GM12801 (cell line): ENCODE measurements around the gene FZR1.

Source experiments
- TF ChIP-seq, protein P1 (sequence below): IDR thresholded peaks from one replicate; pipeline ENCODE4 v1.5.1; 2011; ENCODE audit warnings: control low read depth; ENCODE audit not compliant: insufficient read length; ENCODE audit errors: extremely low read depth

FZR1 gene

DNA sequence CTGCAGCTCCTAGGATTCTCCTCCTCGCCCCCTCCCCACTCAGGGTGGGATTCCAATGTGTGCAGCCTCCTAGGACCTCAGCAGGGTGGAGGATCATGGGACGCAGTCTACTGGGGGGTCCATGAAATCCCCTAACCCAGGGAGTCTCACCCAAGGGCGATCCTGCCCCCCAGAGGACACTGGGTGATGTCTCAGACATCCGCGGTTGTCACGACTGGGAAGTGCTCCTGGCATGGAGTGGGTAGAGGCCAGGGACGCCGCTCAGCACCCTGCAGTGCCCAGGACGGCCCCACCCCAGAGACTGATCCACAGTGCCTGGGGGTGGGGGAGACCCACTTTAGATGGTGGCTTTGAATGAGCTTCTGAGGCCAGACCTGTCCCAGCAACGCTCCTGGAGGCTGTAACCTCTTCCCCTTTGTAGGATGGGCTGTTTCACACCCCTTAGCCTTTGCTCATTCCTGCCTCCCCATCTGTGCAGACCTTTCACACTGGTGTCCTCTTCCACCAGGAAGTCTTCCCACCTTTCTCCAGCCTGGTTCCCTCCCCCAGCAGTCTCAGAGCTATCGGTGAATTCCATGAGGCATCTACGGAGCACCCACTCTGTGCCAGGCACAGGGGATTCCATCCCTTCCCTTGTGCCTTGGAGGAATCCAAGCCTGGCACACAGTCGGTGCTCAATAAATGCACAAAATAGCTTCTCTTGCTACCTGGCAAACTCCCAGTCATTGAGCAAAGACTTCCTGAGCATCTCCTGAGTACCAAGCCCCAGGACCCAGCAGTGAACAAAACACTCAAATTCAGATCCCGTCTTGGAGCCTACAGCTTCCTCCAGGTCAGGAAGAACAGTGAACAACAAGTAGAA is 36.2 kb upstream of the FZR1 start:
- TF ChIP-seq, protein P1, sequence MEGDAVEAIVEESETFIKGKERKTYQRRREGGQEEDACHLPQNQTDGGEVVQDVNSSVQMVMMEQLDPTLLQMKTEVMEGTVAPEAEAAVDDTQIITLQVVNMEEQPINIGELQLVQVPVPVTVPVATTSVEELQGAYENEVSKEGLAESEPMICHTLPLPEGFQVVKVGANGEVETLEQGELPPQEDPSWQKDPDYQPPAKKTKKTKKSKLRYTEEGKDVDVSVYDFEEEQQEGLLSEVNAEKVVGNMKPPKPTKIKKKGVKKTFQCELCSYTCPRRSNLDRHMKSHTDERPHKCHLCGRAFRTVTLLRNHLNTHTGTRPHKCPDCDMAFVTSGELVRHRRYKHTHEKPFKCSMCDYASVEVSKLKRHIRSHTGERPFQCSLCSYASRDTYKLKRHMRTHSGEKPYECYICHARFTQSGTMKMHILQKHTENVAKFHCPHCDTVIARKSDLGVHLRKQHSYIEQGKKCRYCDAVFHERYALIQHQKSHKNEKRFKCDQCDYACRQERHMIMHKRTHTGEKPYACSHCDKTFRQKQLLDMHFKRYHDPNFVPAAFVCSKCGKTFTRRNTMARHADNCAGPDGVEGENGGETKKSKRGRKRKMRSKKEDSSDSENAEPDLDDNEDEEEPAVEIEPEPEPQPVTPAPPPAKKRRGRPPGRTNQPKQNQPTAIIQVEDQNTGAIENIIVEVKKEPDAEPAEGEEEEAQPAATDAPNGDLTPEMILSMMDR: no peak

DNA sequence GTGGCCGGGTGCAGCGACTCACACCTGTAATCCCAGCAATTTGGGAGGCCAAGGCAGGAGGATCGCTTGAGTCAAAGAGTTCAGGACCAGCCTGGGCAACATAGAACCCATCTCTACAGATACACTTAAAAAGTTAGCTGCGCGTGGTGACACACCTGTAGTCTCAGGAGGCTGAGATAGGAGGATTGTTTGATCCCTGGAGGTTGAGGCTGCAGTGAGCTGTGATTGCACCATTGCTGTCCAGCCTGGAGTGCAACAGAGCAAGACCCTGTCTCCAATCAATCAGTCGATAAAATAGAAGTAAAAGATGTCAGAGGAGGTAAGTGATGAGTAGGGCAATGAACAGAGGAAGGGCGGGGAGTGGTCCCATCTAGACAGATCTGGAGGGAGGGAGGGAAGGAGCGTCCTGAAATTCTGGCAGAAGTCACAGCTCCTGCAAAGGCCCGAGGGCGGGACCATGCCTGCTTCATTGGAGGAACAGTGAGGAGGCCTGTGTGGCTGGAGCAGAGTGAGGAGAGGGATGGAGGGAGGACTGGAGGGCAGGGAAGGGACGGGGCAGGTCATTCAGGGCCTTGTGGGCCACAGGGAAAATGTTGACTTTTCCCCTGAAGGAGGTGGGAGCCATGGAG is 35.5 kb upstream of the FZR1 start:
- TF ChIP-seq, protein P1: no peak

DNA sequence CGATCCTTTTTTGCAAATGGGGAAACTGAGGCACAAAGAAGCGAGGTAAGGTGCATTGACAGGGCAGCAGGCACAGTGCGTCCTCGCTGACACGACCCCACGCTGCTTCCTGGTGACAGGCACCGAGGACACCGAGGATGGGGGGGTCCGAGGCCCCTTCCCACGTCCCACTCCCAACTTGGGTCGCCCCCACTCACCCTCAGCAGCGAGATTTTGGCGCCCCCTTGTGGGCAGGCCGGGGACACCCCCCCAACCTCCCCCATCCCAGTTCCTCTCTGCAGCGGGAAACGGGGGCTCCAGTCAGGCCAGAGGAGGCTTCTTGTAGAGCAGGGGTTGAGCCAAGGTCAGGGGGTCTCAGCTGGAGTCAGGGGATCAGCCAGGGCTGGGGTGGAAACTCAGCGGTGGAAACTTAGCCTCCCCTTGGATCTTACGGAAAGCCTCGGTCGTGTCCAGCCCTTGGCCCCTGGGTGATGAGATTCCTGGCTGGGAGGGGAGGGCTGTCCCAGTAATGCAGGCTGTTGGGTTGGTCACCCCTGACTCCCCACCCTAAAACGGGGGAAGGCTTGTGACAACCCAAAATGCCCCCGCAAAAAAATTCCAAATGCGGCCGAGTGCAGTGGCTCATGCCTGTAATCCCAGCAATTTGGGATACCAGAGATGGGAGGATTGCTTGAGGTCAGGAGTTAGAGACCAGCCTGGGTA is 34.0 kb upstream of the FZR1 start:
- TF ChIP-seq, protein P1: no peak

DNA sequence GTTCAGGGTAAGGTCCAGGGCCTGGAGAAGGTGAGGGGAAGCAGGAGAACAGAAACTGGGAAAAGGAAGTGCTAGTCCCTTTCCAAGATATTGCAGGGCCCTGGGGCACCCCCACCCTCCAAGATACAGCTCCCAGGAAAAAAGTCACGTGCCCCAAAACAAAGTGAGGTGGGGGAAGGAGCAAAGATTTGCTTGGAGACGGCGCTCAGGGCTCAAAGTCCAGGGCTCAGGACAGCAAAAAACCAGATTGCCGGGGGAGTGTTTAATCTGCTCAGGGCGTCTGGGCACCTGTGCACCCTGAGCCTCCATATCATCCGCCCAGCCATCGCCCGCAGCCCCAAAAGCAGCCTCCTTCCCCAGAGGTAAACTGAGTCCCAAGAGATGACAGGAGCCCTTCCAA is 32.1 kb upstream of the FZR1 start:
- TF ChIP-seq, protein P1: no peak

DNA sequence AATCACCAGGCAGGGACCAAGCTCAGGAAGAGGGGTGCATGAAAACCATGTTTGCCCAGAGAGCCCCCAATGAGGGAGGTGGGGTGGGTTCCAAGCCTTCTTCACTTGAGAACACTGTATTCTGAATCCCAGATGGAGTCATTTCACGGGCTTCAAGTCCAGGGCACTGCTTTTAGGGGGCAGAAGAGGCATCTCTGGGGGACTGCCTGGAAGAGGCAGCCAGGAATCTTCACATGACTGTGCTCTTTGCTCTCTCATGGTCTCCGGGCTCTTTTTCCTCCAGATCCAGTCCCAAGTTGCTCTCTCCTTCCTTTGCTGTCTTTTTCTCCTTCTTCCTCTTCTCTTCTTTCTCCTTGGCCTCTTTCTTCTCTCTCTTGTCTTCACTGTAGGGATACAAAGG is 31.5 kb upstream of the FZR1 start:
- TF ChIP-seq, protein P1: no peak

DNA sequence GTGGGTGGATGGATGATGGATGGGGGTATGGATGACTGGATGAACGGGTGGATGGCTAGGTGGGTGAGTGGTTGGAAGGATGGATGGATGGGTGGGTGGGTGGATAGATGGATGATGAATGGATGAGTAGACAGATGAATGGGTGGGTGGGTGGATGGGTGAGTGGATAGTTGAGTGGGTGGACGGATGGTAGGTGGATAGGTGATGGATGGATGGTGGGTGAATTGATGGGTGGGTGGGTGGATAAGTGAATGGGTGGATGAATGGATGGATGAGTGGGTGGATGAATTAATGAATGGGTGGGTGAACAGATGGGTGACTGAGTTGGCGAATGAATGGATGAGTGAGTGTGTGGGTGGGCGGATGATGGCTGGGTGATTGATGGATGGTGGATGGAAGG is 30.7 kb upstream of the FZR1 start:
- TF ChIP-seq, protein P1: no peak

DNA sequence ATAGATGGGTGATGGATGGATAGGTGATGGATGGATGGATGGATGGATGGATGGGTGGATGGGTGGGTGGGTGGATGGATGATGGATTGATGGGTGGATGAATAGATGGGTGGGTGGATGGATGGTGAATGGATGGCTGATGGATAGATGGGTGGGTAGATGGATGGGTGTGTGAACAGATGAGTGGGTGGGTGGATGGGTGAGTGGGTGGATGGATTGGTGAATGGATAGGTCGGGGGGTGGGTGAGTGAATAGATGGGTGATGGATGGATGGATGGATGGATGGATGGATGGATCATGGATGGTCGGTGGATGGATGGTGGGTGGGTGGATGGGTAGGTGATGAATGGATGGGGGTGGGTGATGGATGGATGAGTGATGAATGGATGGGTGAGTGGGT is 29.3 kb upstream of the FZR1 start:
- TF ChIP-seq, protein P1: no peak
